Osteoblast (primary cell): ENCODE data around the gene BCL7B. TPM values are rescaled to one million over a fixed set of nuclear protein-coding genes. Genes with fewer than 3 reads are reported as not detected.
"Not testable (repeated sequence)": the region's sequence is repeated elsewhere in the genome, so short reads cannot be mapped to it uniquely, and the experiment has no call there.

Experiments used
- DNase-seq: peaks from one replicate; pipeline ENCODE4 v3.0.0; 2011; ENCODE audit warnings: low spot score, mixed read lengths; ENCODE audit not compliant: insufficient read length; ENCODE audit errors: missing footprints
- H2AFZ ChIP-seq: 2 replicates; pipeline ENCODE4 v1.6.0; 2011; ENCODE audit warnings: mild to moderate bottlenecking, low read length
- H3K27ac ChIP-seq: 2 replicates; pipeline ENCODE4 v1.5.1; 2011; ENCODE audit warnings: mild to moderate bottlenecking, low read depth, low read length, moderate library complexity
- H3K27me3 ChIP-seq: 2 replicates; pipeline ENCODE4 v1.6.0; 2012; ENCODE audit warnings: mild to moderate bottlenecking, control low read depth, inconsistent platforms, low read length, moderate library complexity; ENCODE audit not compliant: insufficient read depth
- H3K36me3 ChIP-seq: 2 replicates; pipeline ENCODE4 v1.5.1; 2011; ENCODE audit warnings: mild to moderate bottlenecking, low read length, control low read depth, moderate library complexity; ENCODE audit not compliant: insufficient read depth
- H3K4me1 ChIP-seq: 2 replicates; pipeline ENCODE4 v1.5.1; 2011; ENCODE audit warnings: mild to moderate bottlenecking, low read length, control low read depth, moderate library complexity; ENCODE audit not compliant: insufficient read depth
- H3K4me2 ChIP-seq: 2 replicates; pipeline ENCODE4 v1.6.0; 2011; ENCODE audit warnings: mild to moderate bottlenecking, low read length; ENCODE audit not compliant: insufficient read depth
- H3K4me3 ChIP-seq: fragments of 200-600 bp; sonication (generic); 3 replicates; pipeline ENCODE4 v1.5.1; 2012; ENCODE audit warnings: mild to moderate bottlenecking, low read length, inconsistent platforms; ENCODE audit not compliant: insufficient read depth
- H3K79me2 ChIP-seq: 2 replicates; pipeline ENCODE4 v1.6.0; 2012; ENCODE audit warnings: mild to moderate bottlenecking, low read length, control low read depth, inconsistent platforms; ENCODE audit not compliant: insufficient read depth
- H3K9me3 ChIP-seq: 2 replicates; pipeline ENCODE4 v1.5.1; 2011; ENCODE audit warnings: low read depth, low read length, control low read depth
- H4K20me1 ChIP-seq: 2 replicates; pipeline ENCODE4 v1.6.0; 2012; ENCODE audit warnings: mild to moderate bottlenecking, low read length, control low read depth; ENCODE audit not compliant: insufficient read depth
- CTCF ChIP-seq: IDR thresholded peaks from 2 replicates; pipeline ENCODE4 v1.5.1; 2011; ENCODE audit warnings: mild to moderate bottlenecking, low read depth, low read length, moderate library complexity; ENCODE audit errors: extremely low read depth
- total RNA-seq: library from RNA; depleted of rRNA; stranded (reverse); fragments of >200 nt; gene quantifications from 2 replicates; pipeline ENCODE4 v1.2.3, GENCODE V29; 2012

BCL7B gene
- total RNA-seq, 1 donor = 32.9 TPM

- H3K4me2 ChIP-seq = no peak overlapping the region
- DNase-seq = no peak
- no peak for TF ChIP-seq CTCF
Measured at GRCh38 chr7:73585196-73585595, 27.7 kb upstream of the BCL7B start.

GRCh38 chr7:73582664-73583202, 25.2 kb upstream of the BCL7B start:
- Histone ChIP-seq H3K79me2 (peaks cover 7% of the 10 kb centered on the region), H3K27me3 (no peaks in the 10 kb centered on the region), H4K20me1 (peaks cover 4% of the 10 kb centered on the region), H3K9me3 (no peaks in the 10 kb centered on the region), H3K4me1 (peaks cover 3% of the 10 kb centered on the region), H2AFZ (no peak overlapping the region), H3K4me2 (no peak overlapping the region), H3K36me3 (no peaks in the 10 kb centered on the region), H3K4me3 (no peak overlapping the region), H3K27ac (no peak overlapping the region)
- TF ChIP-seq CTCF = no peak
- DNase-seq = no peak

More at GRCh38 chr7:73585196-73585595, 27.7 kb upstream of the BCL7B start:
- Histone ChIP-seq H3K27ac (no peak overlapping the region), H2AFZ (peak overlapping the region; percentile 6), H3K4me3 (no peak overlapping the region), H4K20me1 (no peaks in the 10 kb centered on the region), H3K4me1 (peaks cover 3% of the 10 kb centered on the region), H3K36me3 (no peaks in the 10 kb centered on the region), H3K27me3 (no peaks in the 10 kb centered on the region), H3K9me3 (no peaks in the 10 kb centered on the region), H3K79me2 (no peaks in the 10 kb centered on the region)

- peaks cover 14% of the 10 kb centered on the region for H3K4me1 ChIP-seq
- not testable (repeated sequence) for H2AFZ ChIP-seq, H3K4me2 ChIP-seq, H3K36me3 ChIP-seq, H3K4me3 ChIP-seq, H3K27ac ChIP-seq, DNase-seq, H3K27me3 ChIP-seq, H3K9me3 ChIP-seq
- H4K20me1 ChIP-seq = peaks cover 18% of the 10 kb centered on the region
- H3K79me2 ChIP-seq = peaks cover 24% of the 10 kb centered on the region
Measured at GRCh38 chr7:73581006-73581405, 23.5 kb upstream of the BCL7B start.

GRCh38 chr7:73578342-73579128, 21.0 kb upstream of the BCL7B start, which contains the start of gene TBL2:
Gene TBL2 (minus strand): TSS chr7:73578579. CDS start chr7:73578549, 30 bp downstream.
- H3K27ac ChIP-seq = peak within 1 kb of the TSS; percentile 87
- no peaks in the 10 kb centered on the region for H3K27me3 ChIP-seq
- H3K4me2 ChIP-seq = peak within 1 kb of the TSS; percentile 94
- TF ChIP-seq CTCF = no peak
- peaks cover 33% of the 10 kb centered on the region for H4K20me1 ChIP-seq
- H2AFZ ChIP-seq = peak within 1 kb of the TSS; percentile 89
- peaks cover 41% of the 10 kb centered on the region for H3K79me2 ChIP-seq
- H3K4me3 ChIP-seq = peak within 1 kb of the TSS; percentile 98
- no peaks in the 10 kb centered on the region for H3K9me3 ChIP-seq
- H3K36me3 ChIP-seq = peaks cover 17% of the 10 kb centered on the region
- H3K4me1 ChIP-seq = peaks cover 14% of the 10 kb centered on the region
- peak; percentile 100 for DNase-seq
